8988T (cell line): ENCODE measurements around the gene RELA.
A peak's percentile ranks its signal among the peaks of the same experiment; 100 is the strongest.
"Not testable (repeated sequence)": the region's sequence is repeated elsewhere in the genome, so short reads cannot be mapped to it uniquely, and the experiment has no call there.

Experiments
- DNase-seq: peaks from one replicate; pipeline ENCODE4 v3.0.0; 2011

Gene RELA

DNA sequence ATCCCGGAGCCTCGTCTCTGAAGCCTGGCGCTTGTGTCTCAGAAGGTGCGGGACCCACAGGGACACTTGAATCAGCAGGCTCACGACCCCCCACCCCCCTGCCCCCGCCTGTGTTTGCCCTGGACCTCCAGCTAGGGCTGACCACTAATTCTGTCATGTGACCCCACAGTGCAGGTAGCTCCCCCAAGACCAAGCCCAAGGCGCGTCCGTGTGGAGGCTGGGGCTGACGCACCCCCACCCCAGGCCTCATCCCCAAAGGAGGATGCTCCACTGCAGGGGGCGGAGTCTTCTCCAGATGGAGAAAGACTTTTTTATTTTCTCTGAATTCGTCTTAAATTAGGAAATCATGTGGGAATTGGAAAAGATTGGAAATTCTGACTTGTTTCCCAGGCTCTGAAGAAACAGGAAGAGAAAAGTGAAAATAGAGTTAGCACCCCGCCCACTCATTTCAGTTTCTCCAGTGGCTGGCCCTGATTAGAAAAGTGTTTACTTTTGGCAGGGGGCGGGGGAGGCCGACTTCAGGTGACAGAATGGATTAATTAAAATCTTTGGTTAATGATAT is 1.0 kb upstream of the RELA start:
- peak; percentile 44 for DNase-seq

DNA sequence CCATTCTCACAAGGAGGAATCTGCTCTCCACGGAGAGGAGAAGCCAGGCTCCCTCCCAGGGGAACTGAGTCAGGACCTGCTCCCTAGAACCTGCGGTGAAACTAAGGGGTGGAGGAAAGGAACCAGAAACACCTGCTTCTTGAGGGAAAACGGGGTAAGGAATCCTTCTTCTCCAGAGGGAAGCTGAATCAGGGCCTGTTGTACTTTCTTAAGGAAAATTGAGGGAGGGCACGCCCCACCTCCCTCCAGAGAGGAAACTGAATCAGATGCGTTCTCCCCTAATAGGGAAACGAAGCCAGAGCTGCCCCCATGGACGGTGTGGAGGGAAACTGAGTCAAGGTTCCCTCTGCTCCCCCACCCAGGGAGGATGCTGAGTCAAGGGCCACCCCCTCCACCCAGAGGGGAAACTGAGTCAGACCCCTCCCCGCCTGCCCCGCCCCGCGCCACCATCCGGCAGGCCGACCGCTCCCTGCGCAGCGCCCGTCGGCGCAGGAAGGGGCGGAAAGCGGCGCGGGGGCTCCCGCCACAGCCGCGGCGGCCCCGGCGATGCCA is 393 bp downstream of the RELA start:
- DNase-seq: no peak

GRCh38 chr11:65661599-65662246 is 993 bp downstream of the RELA start:
- no peak for DNase-seq

DNA sequence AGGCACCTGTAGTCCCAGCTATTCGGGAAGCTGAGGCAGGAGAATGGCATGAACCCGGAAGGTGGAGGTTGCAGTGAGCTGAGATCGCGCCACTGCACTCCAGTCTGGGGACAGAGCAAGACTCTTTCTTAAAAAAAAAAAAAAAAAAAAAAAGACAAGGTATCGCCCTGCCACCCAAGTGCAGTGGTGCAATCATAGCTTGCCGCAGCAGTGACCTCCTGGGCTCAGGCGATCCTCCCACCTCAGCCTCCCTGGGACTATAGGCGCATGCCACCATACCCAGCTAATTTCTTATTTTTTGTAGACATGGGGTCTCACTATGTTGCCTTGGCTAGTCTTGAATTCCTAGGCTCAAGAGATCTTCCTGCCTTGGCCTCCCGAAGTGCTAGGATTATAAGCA is 1.8 kb downstream of the RELA start:
- not testable (repeated sequence) for DNase-seq

GRCh38 chr11:65660038-65660437 is 2.7 kb downstream of the RELA start:
- DNase-seq: no peak

- no peak for DNase-seq
Observed at GRCh38 chr11:65658174-65659021, 4.3 kb downstream of the RELA start.

GRCh38 chr11:65657426-65657825 is 5.3 kb downstream of the RELA start:
- no peak for DNase-seq

GRCh38 chr11:65655570-65656332 is 7.0 kb downstream of the RELA start:
- peak; percentile 23 for DNase-seq

DNA sequence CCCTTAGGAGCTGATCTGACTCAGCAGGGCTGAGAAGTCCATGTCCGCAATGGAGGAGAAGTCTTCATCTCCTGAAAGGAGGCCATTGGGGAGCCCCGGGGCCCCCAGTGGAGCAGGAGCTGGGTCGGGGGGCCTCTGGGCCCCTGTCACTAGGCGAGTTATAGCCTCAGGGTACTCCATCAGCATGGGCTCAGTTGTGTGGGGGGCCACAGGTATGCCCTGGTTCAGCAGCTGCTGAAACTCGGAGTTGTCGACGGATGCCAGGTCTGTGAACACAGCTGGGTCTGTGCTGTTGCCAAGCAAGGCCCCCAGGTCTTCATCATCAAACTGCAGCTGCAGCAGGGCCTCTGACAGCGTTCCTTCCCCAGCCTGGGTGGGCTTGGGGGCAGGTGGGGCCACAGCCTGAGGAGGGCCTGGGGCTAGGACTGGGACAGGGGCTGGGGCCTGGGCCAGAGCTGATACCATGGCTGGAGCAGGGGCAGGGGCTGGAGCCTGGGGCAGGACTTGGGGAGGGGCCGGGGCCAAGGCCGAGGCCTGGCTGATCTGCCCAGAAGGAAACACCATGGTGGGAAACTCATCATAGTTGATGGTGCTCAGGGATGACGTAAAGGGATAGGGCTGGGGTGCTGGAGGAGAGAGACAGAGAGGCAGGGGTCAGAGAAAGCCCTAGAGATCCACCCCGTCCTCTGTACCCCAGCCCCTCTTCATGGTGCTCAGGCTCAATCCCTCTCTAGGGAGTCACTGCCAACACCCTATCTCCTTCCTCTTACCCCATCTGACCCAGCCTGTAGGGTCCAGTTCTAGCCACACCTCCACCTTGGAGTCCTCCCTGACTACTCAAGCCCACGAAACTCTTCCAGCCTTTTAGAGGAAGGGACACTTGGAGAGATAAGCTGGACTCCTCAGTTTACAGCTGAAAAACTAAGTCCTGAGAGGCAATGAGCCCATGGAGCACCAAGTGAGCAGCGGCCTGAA is 8.1 kb downstream of the RELA start:
- DNase-seq: peak; percentile 21

DNA sequence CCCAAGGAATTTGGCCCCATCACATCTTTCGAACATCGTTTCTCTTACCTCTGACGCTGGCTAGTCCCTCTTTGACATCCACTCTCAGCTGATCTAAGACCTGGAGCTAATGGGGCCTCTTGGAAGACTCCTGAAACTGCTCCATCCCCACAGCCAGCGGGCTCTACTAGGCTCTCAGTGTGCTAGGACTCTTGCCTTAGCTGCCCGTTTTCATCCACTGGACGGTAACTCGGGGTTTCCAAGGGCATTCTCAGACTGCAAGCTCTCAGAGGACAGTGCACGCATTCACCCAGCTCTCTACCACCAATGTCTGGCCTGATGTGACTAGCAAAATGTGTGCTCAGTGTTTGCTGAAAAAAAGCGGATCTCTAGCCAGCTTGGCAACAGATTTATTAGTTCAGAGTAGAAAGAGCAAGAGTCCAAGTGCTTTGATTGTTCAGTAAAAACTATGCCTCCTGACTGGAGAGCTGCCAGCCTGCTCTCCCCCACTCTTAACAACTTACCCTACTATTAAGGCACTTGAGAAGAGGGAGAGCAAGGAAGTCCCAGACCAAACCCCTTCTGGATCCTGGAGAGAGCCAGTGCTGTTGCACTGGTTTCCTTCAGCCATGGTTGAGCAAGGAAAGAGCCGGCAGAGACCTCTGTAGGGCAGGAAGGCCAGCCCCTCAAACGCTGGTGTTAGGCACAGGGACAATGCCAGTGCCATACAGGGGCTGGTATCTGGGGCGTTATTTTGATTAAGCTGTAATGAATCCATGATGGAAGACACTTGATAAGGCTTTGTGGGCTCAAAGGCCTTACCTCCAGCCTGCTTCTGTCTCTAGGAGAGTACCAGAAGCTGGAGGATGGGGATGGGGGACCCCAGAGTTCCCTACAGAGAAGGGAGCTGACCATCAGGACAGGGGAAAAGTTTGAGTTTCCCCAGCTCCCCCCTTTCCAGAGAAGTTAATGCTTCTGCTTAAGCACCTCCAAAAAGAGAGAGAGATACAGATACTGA is 9.2 kb downstream of the RELA start:
- peak; percentile 29 for DNase-seq

DNA sequence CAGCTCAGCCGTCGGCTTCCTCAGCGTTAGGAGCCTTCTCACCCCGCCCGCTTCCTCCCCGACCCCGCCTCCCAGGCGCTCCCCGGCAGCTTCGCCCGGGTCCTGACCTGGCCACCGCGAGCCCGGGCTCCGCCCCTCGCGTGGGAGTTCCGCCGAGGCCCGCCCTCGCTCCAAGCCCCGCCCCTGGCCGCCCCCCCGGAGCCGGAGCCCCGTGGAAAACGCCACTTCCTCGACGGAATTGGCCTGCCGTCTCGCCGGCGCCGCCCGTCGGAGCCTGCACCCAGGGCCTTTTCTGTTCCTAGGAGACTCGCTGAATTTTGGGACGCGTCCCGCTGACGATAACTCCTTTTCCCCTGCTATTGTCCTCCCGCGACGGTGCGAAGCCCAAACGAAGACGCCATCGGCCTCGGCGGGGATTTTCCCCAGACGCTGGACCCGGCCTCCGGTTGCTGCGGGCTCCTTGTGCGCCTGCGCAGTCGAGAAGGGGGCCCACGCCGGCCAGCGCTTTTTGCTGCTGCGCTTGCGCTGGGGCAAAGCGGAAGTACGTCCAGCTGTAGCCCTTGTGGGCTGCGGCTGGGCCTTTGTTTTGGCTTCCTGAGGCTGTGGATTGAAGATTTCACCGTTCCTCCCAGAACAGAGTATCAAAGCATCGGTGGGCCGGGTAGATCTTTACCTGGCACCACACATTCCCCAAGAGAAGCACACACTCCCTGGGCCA is 10.0 kb downstream of the RELA start:
- DNase-seq: peak; percentile 100

GRCh38 chr11:65651589-65652510 is 10.9 kb downstream of the RELA start:
- DNase-seq: no peak

DNA sequence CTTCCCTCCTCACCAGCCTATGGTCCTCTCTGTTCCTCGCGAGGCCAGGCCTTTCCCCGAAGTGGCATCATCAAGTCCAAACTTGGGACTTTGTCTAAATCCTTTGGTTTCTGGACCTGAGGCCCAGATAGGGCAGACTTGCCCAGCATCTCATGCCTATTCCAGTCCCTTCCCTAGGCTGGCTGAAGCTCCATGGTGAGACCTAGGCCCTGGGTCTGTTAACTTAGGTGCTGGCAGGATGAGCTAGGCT is 11.5 kb downstream of the RELA start:
- no peak for DNase-seq

GRCh38 chr11:65650547-65651338 is 12.0 kb downstream of the RELA start:
- DNase-seq: no peak

DNA sequence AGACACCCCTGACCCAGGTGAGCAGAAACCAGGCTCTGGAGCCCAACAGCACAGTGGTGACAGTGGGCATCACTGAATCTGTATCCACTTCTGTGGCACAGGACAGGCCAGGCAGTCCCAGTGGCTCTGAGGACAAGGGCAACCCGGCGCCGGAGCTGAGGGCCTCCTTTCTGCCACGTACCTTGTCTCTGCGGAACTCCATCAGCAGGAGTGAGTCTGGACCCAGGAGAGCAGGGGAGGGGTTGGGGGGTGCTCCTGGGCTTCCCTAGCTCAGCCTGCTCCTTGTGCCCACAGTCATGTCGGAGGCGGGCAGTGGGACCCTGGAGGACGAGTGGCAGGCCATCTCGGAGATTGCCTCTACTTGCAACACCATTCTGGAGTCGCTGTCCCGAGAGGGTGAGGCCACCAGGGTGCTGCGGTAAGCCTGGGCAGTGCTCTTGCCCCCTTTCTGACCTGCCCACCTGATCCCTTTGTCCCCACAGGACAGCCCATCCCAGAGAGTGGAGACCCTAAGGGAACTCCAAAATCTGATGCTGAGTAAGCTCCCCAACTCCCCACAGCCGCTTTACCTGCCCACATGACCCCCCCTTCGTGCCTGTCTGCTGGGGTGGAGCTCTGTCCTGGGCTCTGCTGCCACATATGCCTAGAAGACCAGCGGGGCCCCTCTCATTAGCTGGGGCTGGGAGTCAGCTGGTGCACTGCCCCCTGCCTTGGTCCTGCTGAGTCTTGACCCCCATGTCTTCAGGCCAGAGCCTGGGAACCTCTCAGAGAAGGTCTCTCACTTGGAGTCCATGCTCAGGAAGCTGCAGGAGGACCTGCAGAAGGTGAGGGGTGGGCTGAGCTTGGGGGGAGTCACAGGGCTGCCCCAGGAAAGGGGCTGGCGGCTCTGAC is 12.8 kb downstream of the RELA start:
- DNase-seq: no peak

- DNase-seq: no peak
Observed at GRCh38 chr11:65648997-65649493, 13.7 kb downstream of the RELA start.
